SK-N-SH treated with all-trans-retinoic acid at 6 μM for 48 hours (cell line): ENCODE data around the gene HES3.

Experiments used
- BACH2 ChIP-seq: fragments of 250-450 bp; sonication (Bioruptor Pico); IDR thresholded peaks from 2 replicates; pipeline ENCODE4 v1.9.0; 2021; ENCODE audit warnings: mild to moderate bottlenecking, borderline replicate concordance
- GLIS3 ChIP-seq: fragments of 250-450 bp; sonication (Bioruptor Pico); IDR thresholded peaks from 2 replicates; pipeline ENCODE4 v1.5.0; 2020; ENCODE audit warnings: mild to moderate bottlenecking, moderate library complexity
- OSR1 ChIP-seq: fragments of 250-450 bp; sonication (Bioruptor Pico); IDR thresholded peaks from 2 replicates; pipeline ENCODE4 v1.8.0; 2022; ENCODE audit warnings: moderate library complexity, mild to moderate bottlenecking, inconsistent platforms
- SNAI2 ChIP-seq: fragments of 250-450 bp; sonication (Bioruptor Pico); IDR thresholded peaks from 2 replicates; pipeline ENCODE4 v1.5.0; 2020; ENCODE audit warnings: mild to moderate bottlenecking, moderate library complexity
- ZNF8 ChIP-seq: fragments of 450-650 bp; formaldehyde crosslinking; IDR thresholded peaks from 2 replicates; pipeline ENCODE4 v1.5.0; 2020; ENCODE audit warnings: mild to moderate bottlenecking, moderate library complexity
- TF ChIP-seq, protein P1 (sequence below): fragments of 250-450 bp; sonication (Bioruptor Pico); IDR thresholded peaks from 2 replicates; pipeline ENCODE4 v1.8.0; 2021; ENCODE audit warnings: low read depth, mild to moderate bottlenecking, moderate library complexity, borderline replicate concordance
- TF ChIP-seq, protein P2 (sequence below): fragments of 250-450 bp; sonication (Bioruptor Pico); IDR thresholded peaks from 2 replicates; pipeline ENCODE4 v1.5.1; 2021; ENCODE audit warnings: mild to moderate bottlenecking, moderate library complexity

DNA sequence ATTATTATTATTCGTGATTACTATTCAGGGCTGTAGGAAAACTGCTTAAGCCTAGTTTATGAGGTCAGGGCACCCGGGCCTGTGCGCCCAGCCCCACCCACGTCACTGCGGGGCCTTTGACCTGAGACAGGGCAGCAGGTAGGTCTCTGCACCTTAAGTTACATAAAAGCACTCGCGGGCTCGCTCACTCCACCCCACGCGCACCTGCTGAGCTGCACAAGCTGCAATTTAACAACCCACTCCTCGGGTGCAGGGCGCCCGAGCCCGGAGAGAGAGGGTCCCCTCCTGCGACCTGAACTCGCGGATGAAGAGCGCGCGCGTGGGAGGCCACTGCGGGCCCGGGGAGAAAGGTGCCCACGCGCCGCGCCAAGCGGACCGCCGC lies 8.7 kb upstream of the HES3 start:
- TF ChIP-seq, protein P1, sequence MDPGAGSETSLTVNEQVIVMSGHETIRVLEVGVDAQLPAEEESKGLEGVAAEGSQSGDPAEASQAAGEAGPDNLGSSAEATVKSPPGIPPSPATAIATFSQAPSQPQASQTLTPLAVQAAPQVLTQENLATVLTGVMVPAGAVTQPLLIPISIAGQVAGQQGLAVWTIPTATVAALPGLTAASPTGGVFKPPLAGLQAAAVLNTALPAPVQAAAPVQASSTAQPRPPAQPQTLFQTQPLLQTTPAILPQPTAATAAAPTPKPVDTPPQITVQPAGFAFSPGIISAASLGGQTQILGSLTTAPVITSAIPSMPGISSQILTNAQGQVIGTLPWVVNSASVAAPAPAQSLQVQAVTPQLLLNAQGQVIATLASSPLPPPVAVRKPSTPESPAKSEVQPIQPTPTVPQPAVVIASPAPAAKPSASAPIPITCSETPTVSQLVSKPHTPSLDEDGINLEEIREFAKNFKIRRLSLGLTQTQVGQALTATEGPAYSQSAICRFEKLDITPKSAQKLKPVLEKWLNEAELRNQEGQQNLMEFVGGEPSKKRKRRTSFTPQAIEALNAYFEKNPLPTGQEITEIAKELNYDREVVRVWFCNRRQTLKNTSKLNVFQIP = no peak
- TF ChIP-seq OSR1 (CRISPR knock-in tag) (no peak), BACH2 (CRISPR knock-in tag) (no peak), ZNF8 (CRISPR knock-in tag) (no peak), SNAI2 (CRISPR knock-in tag) (no peak), GLIS3 (CRISPR knock-in tag) (no peak)
- TF ChIP-seq, protein P2, sequence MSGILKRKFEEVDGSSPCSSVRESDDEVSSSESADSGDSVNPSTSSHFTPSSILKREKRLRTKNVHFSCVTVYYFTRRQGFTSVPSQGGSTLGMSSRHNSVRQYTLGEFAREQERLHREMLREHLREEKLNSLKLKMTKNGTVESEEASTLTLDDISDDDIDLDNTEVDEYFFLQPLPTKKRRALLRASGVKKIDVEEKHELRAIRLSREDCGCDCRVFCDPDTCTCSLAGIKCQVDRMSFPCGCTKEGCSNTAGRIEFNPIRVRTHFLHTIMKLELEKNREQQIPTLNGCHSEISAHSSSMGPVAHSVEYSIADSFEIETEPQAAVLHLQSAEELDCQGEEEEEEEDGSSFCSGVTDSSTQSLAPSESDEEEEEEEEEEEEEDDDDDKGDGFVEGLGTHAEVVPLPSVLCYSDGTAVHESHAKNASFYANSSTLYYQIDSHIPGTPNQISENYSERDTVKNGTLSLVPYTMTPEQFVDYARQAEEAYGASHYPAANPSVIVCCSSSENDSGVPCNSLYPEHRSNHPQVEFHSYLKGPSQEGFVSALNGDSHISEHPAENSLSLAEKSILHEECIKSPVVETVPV = no peak
